Mesendoderm (in vitro differentiated cells): ENCODE data around the gene CHIT1. TPM values are rescaled to one million over a fixed set of nuclear protein-coding genes. Genes with fewer than 3 reads are reported as not detected.
A peak's percentile ranks its signal among the peaks of the same experiment; 100 is the strongest.

Experiments used
- DNase-seq: peaks from one replicate; pipeline ENCODE4 v3.0.0; 2013
- H2AK5ac ChIP-seq: 2 replicates; pipeline ENCODE4 v1.6.1; 2013; ENCODE audit warnings: low read length, inconsistent platforms
- H2BK120ac ChIP-seq: 2 replicates; pipeline ENCODE4 v1.6.1; 2013; ENCODE audit warnings: low read depth, mild to moderate bottlenecking, low read length, moderate library complexity, mixed read lengths
- H2BK15ac ChIP-seq: replicated peaks from 2 replicates; pipeline ENCODE4 v1.6.1; 2013; ENCODE audit warnings: low read depth, mild to moderate bottlenecking, moderate library complexity
- H2BK5ac ChIP-seq: 2 replicates; pipeline ENCODE4 v1.6.1; 2013; ENCODE audit warnings: low read length, inconsistent platforms
- H3K18ac ChIP-seq: 2 replicates; pipeline ENCODE4 v1.6.1; 2013; ENCODE audit warnings: mild to moderate bottlenecking, low read length, mixed read lengths
- H3K23ac ChIP-seq: one replicate; pipeline ENCODE4 v1.6.1; 2013; ENCODE audit warnings: low read length
- H3K27ac ChIP-seq: 2 replicates; pipeline ENCODE4 v1.5.1; 2013; ENCODE audit warnings: low read depth, mild to moderate bottlenecking, inconsistent platforms, low read length, moderate library complexity
- H3K27me3 ChIP-seq: 2 replicates; pipeline ENCODE4 v1.6.1; 2013; ENCODE audit warnings: low read length, control low read depth, mild to moderate bottlenecking, inconsistent platforms; ENCODE audit not compliant: insufficient read depth, poor library complexity
- H3K36me3 ChIP-seq: 2 replicates; pipeline ENCODE4 v1.6.1; 2013; ENCODE audit warnings: low read length, inconsistent platforms; ENCODE audit not compliant: control insufficient read depth, insufficient read depth
- H3K4ac ChIP-seq: one replicate; pipeline ENCODE4 v1.6.1; 2013; ENCODE audit warnings: low read depth, mild to moderate bottlenecking, low read length, moderate library complexity
- H3K4me1 ChIP-seq: 2 replicates; pipeline ENCODE4 v1.6.1; 2013; ENCODE audit warnings: low read depth, low read length, inconsistent platforms; ENCODE audit not compliant: control insufficient read depth
- H3K4me2 ChIP-seq: 2 replicates; pipeline ENCODE4 v1.6.1; 2013; ENCODE audit warnings: low read length
- H3K4me3 ChIP-seq: 2 replicates; pipeline ENCODE4 v1.5.1; 2013; ENCODE audit warnings: mild to moderate bottlenecking, low read length
- H3K56ac ChIP-seq: one replicate; pipeline ENCODE4 v1.6.1; 2013; ENCODE audit warnings: low read length
- H3K79me1 ChIP-seq: 2 replicates; pipeline ENCODE4 v1.6.1; 2013; ENCODE audit warnings: low read length, inconsistent platforms
- H3K79me2 ChIP-seq: 2 replicates; pipeline ENCODE4 v1.6.1; 2013; ENCODE audit warnings: mild to moderate bottlenecking, low read length; ENCODE audit not compliant: control insufficient read depth, insufficient read depth
- H3K9ac ChIP-seq: 2 replicates; pipeline ENCODE4 v1.6.1; 2013; ENCODE audit warnings: low read length, inconsistent platforms
- H4K5ac ChIP-seq: one replicate; pipeline ENCODE4 v1.6.1; 2013; ENCODE audit warnings: low read length
- H4K8ac ChIP-seq: one replicate; pipeline ENCODE4 v1.6.1; 2013; ENCODE audit warnings: low read depth, mild to moderate bottlenecking, control low read depth, low read length, moderate library complexity
- WGBS: extraction: QIAGEN DNeasy Blood & Tissue Kit; methylation state at CpG from one replicate; pipeline ENCODE4 v1.1.7; 2013; ENCODE audit warnings: low lambda C conversion rate, missing lambda C conversion rate; ENCODE audit not compliant: insufficient coverage; ENCODE audit errors: extremely low coverage; 5-methylcytosine and 5-hydroxymethylcytosine counted together
- polyA plus RNA-seq, 2 experiments: library from polyadenylated mRNA; stranded (reverse); fragments of 200-250 nt; gene quantifications; one replicate each; pipeline ENCODE4 v1.2.3, GENCODE V29; 2013

Gene CHIT1
- polyA plus RNA-seq (2013, experiment 1 of 2), result not detected
- polyA plus RNA-seq (2013, experiment 2 of 2), result not detected

DNA sequence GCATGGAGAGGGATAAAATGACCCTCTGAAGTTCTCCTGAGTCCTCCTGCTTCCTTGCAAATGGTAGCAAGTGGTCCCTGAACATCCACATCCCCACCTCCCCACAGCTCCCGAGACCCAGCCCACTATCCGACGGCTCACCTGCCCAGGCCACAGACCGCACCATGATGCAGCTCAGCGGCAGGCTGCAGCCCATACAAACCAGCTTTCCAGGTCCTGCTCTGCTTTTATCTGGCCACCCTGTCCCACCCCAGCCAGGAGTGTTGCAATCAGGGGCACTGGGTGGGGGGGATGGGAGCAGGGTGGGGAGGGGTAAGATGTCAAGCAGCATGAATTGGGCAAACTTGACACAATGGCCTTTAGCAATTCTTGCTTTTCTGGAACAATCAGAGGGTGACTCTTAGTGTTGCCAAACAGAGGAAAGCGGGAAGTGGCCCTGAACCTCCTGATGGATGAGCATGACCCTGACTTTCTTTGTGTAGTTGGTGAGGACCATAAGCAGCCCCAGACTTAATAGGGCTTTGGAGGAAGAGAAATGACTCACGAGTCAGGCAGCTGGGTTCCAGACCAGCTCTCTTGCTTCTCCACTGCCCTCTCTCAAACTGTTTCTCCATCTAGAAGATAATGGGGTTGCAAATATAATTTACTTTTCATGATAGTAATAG is at the start of gene CHIT1:
CHIT1 (minus strand) TSS at position 203 of the 665 bp plus-strand sequence; CDS start at position 166, 37 bp downstream.
- no peak within 1 kb of the TSS for H3K27ac ChIP-seq
- no peak within 1 kb of the TSS for H2AK5ac ChIP-seq
- H3K79me2 ChIP-seq, result no peaks in the 10 kb centered on the region
- H3K27me3 ChIP-seq, result no peaks in the 10 kb centered on the region
- no peaks in the 10 kb centered on the region for H3K36me3 ChIP-seq
- H3K4me1 ChIP-seq, result peaks cover 4% of the 10 kb centered on the region
- no peak within 1 kb of the TSS for H2BK15ac ChIP-seq
- H3K4me2 ChIP-seq, result no peak within 1 kb of the TSS
- no peak within 1 kb of the TSS for H2BK120ac ChIP-seq
- no peak within 1 kb of the TSS for H2BK5ac ChIP-seq
- no peak within 1 kb of the TSS for H3K4me3 ChIP-seq
- H3K4ac ChIP-seq, result no peak within 1 kb of the TSS
- no peak for DNase-seq
- no CpG with 5 or more reads among the region's 7 CpGs for WGBS
- H3K56ac ChIP-seq, result no peak within 1 kb of the TSS
- no peaks in the 10 kb centered on the region for H3K79me1 ChIP-seq
- no peak within 1 kb of the TSS for H3K9ac ChIP-seq
- H3K23ac ChIP-seq, result no peak within 1 kb of the TSS
- H4K8ac ChIP-seq, result no peak within 1 kb of the TSS
- no peak within 1 kb of the TSS for H3K18ac ChIP-seq
- H4K5ac ChIP-seq, result no peak within 1 kb of the TSS

GRCh38 chr1:203278885-203279406 is 49.5 kb upstream of the CHIT1 start:
- H2BK120ac ChIP-seq, result no peak overlapping the region
- no peak for DNase-seq
- H4K8ac ChIP-seq, result no peak overlapping the region
- no CpG with 5 or more reads among the region's 8 CpGs for WGBS
- no peak overlapping the region for H2BK15ac ChIP-seq
- no peak overlapping the region for H3K4me2 ChIP-seq
- no peaks in the 10 kb centered on the region for H3K36me3 ChIP-seq
- no peak overlapping the region for H3K4me3 ChIP-seq
- no peak overlapping the region for H3K4ac ChIP-seq
- no peak overlapping the region for H3K18ac ChIP-seq
- peak overlapping the region; percentile 56 for H3K56ac ChIP-seq
- no peak overlapping the region for H2AK5ac ChIP-seq
- H3K27ac ChIP-seq, result no peak overlapping the region
- no peak overlapping the region for H3K23ac ChIP-seq
- no peaks in the 10 kb centered on the region for H3K79me1 ChIP-seq
- no peaks in the 10 kb centered on the region for H3K79me2 ChIP-seq
- H3K9ac ChIP-seq, result peak overlapping the region; percentile 19
- no peaks in the 10 kb centered on the region for H3K27me3 ChIP-seq
- no peak overlapping the region for H2BK5ac ChIP-seq
- peaks cover 2% of the 10 kb centered on the region for H3K4me1 ChIP-seq
- no peak overlapping the region for H4K5ac ChIP-seq

DNA sequence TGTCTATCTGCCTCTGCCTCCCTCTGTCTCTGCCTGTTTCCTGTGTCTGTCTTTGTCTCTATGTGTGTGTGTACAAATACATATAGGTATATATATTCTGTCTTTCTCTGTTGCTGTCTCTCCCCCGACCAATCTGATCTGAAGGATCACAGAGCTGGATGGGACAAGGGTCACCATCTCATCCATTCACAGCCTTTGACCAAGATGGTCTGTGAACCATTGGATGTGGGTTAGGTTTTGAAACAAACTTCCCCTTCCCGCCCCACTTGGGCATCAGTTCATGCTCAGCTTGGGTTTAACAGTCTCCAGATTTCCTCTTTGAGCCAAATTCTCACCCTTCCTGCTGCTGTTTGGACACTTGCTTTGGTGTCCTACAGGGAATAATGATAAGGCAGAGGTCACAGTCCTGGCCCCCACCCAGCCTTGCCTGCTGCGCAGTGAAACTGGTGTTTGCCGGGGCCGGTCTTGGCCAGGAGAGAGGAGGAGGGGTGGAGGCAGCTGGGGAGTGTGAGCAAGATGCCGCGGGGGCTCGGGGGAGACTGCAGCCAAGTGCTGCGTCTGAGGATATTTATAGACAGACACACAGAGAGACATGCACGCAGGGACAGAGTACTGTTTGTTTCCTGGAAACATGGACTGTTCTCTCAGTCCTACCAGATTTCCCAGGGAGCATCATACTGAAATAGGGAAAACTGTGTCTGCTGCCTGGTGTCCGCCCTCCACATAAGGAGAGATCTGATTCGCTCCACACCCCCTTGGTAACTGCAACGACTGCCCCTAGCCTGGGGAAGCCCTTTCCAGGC is 48.8 kb upstream of the CHIT1 start:
- Histone ChIP-seq H3K23ac (no peak overlapping the region), H3K27me3 (no peaks in the 10 kb centered on the region), H3K27ac (no peak overlapping the region), H2AK5ac (no peak overlapping the region), H3K79me2 (no peaks in the 10 kb centered on the region), H3K4ac (no peak overlapping the region), H2BK120ac (no peak overlapping the region), H3K36me3 (no peaks in the 10 kb centered on the region), H3K79me1 (no peaks in the 10 kb centered on the region), H3K18ac (no peak overlapping the region), H3K4me3 (no peak overlapping the region), H4K5ac (no peak overlapping the region), H4K8ac (no peak overlapping the region), H2BK15ac (no peak overlapping the region), H3K4me2 (peak overlapping the region; percentile 12), H3K56ac (peak overlapping the region; percentile 54), H3K4me1 (peaks cover 2% of the 10 kb centered on the region), H2BK5ac (no peak overlapping the region), H3K9ac (no peak overlapping the region)
- no CpG with 5 or more reads among the region's 13 CpGs for WGBS
- DNase-seq, result peak; percentile 73

GRCh38 chr1:203276916-203277545 is 47.6 kb upstream of the CHIT1 start:
- no peak overlapping the region for H2BK120ac ChIP-seq
- H3K4me3 ChIP-seq, result no peak overlapping the region
- no peaks in the 10 kb centered on the region for H3K79me2 ChIP-seq
- H3K79me1 ChIP-seq, result no peaks in the 10 kb centered on the region
- H3K27me3 ChIP-seq, result no peaks in the 10 kb centered on the region
- H3K56ac ChIP-seq, result no peak overlapping the region
- H3K4ac ChIP-seq, result no peak overlapping the region
- no CpG with 5 or more reads among the region's 9 CpGs for WGBS
- no peak overlapping the region for H3K18ac ChIP-seq
- peaks cover 2% of the 10 kb centered on the region for H3K4me1 ChIP-seq
- H3K4me2 ChIP-seq, result no peak overlapping the region
- no peak overlapping the region for H3K23ac ChIP-seq
- H3K9ac ChIP-seq, result no peak overlapping the region
- H3K36me3 ChIP-seq, result no peaks in the 10 kb centered on the region
- no peak overlapping the region for H3K27ac ChIP-seq
- no peak for DNase-seq
- no peak overlapping the region for H4K5ac ChIP-seq
- no peak overlapping the region for H2AK5ac ChIP-seq
- H2BK5ac ChIP-seq, result no peak overlapping the region
- no peak overlapping the region for H4K8ac ChIP-seq
- H2BK15ac ChIP-seq, result no peak overlapping the region

- Histone ChIP-seq H3K4me3 (no peak overlapping the region), H3K4me2 (no peak overlapping the region), H3K27me3 (no peaks in the 10 kb centered on the region), H2BK120ac (no peak overlapping the region), H3K27ac (no peak overlapping the region), H3K4me1 (peaks cover 2% of the 10 kb centered on the region), H4K5ac (no peak overlapping the region), H2BK15ac (no peak overlapping the region), H2AK5ac (no peak overlapping the region), H3K79me1 (no peaks in the 10 kb centered on the region), H3K18ac (no peak overlapping the region), H3K79me2 (no peaks in the 10 kb centered on the region), H2BK5ac (no peak overlapping the region), H3K4ac (no peak overlapping the region), H3K36me3 (no peaks in the 10 kb centered on the region), H3K9ac (no peak overlapping the region), H3K56ac (peak overlapping the region; percentile 3), H3K23ac (no peak overlapping the region), H4K8ac (no peak overlapping the region)
- WGBS, result no CpG with 5 or more reads among the region's 5 CpGs
- no peak for DNase-seq
Measured at GRCh38 chr1:203276408-203276807, 46.9 kb upstream of the CHIT1 start.
